ENCODE data around the gene MAPK8.
"Not testable (repeated sequence)": the region's sequence is repeated elsewhere in the genome, so short reads cannot be mapped to it uniquely, and the experiment has no call there.

Gene MAPK8

GRCh38 chr10:48418189-48418788 lies 111.8 kb downstream of the MAPK8 start:
- Histone ChIP-seq H2AFZ (peak overlapping the region; percentile 54), H3K4me1 (peaks cover 13% of the 10 kb centered on the region), H3K9ac (no peak overlapping the region), H3K27me3 (ENCODE audit: control insufficient read depth, insufficient read depth, low read length) (no peaks in the 10 kb centered on the region), H3K9me3 (ENCODE audit: control insufficient read depth, low read length) (no peaks in the 10 kb centered on the region), H3K27ac (peak overlapping the region; percentile 39), H3K4me2 (ENCODE audit: low read length) (no peak overlapping the region), H3K36me3 (ENCODE audit: control insufficient read depth, insufficient read depth, low read length) (no peaks in the 10 kb centered on the region), H3K4me3 (ENCODE audit: low read depth, low read length) (no peak overlapping the region), H3K79me2 (peaks cover under 1% of the 10 kb centered on the region)
- TF ChIP-seq CTCF (IDR thresholded peaks at IDR 0.05) = no peak

- H3K27me3 ChIP-seq (ENCODE audit: control insufficient read depth, insufficient read depth, low read length) = no peaks in the 10 kb centered on the region
These were observed 113.2 kb downstream of the MAPK8 start for GRCh38 chr10:48419714-48420113.

GRCh38 chr10:48421862-48422261 lies 115.4 kb downstream of the MAPK8 start:
- peaks cover 13% of the 10 kb centered on the region for H3K4me1 ChIP-seq
- H3K4me3 ChIP-seq (ENCODE audit: low read depth, low read length); H3K9me3 ChIP-seq (ENCODE audit: control insufficient read depth, low read length); H3K79me2 ChIP-seq; H2AFZ ChIP-seq; H3K27me3 ChIP-seq (ENCODE audit: control insufficient read depth, insufficient read depth, low read length); H3K36me3 ChIP-seq (ENCODE audit: control insufficient read depth, insufficient read depth, low read length); H3K27ac ChIP-seq; H3K4me2 ChIP-seq (ENCODE audit: low read length); H3K9ac ChIP-seq: not testable (repeated sequence)

More at GRCh38 chr10:48419714-48420113, 113.2 kb downstream of the MAPK8 start:
- peaks cover 13% of the 10 kb centered on the region for H3K4me1 ChIP-seq
- H3K9ac ChIP-seq = no peak overlapping the region
- no peak overlapping the region for H3K4me3 ChIP-seq (ENCODE audit: low read depth, low read length)
- H3K4me2 ChIP-seq (ENCODE audit: low read length) = no peak overlapping the region
- no peaks in the 10 kb centered on the region for H3K79me2 ChIP-seq
- no peak overlapping the region for H3K27ac ChIP-seq
- TF ChIP-seq CTCF (IDR thresholded peaks at IDR 0.05) = no peak
- no peaks in the 10 kb centered on the region for H3K9me3 ChIP-seq (ENCODE audit: control insufficient read depth, low read length)
- no peak overlapping the region for H2AFZ ChIP-seq
- H3K36me3 ChIP-seq (ENCODE audit: control insufficient read depth, insufficient read depth, low read length) = no peaks in the 10 kb centered on the region

- H3K4me2 ChIP-seq (ENCODE audit: low read length) = no peak overlapping the region
- H3K9me3 ChIP-seq (ENCODE audit: control insufficient read depth, low read length) = no peaks in the 10 kb centered on the region
- no peak overlapping the region for H3K27ac ChIP-seq
- no peak overlapping the region for H2AFZ ChIP-seq
- no peaks in the 10 kb centered on the region for H3K27me3 ChIP-seq (ENCODE audit: control insufficient read depth, insufficient read depth, low read length)
- no peak overlapping the region for H3K4me3 ChIP-seq (ENCODE audit: low read depth, low read length)
- H3K36me3 ChIP-seq (ENCODE audit: control insufficient read depth, insufficient read depth, low read length) = no peaks in the 10 kb centered on the region
- no peak overlapping the region for H3K9ac ChIP-seq
- TF ChIP-seq CTCF (IDR thresholded peaks at IDR 0.05) = no peak
- no peaks in the 10 kb centered on the region for H3K79me2 ChIP-seq
- H3K4me1 ChIP-seq = peaks cover 3% of the 10 kb centered on the region
These were observed 117.4 kb downstream of the MAPK8 start for GRCh38 chr10:48423884-48424283.

- Histone ChIP-seq H2AFZ (no peak overlapping the region), H3K27ac (no peak overlapping the region), H3K9ac (no peak overlapping the region), H3K36me3 (ENCODE audit: control insufficient read depth, insufficient read depth, low read length) (no peaks in the 10 kb centered on the region), H3K4me2 (ENCODE audit: low read length) (no peak overlapping the region), H3K4me3 (ENCODE audit: low read depth, low read length) (no peak overlapping the region), H3K27me3 (ENCODE audit: control insufficient read depth, insufficient read depth, low read length) (no peaks in the 10 kb centered on the region), H3K9me3 (ENCODE audit: control insufficient read depth, low read length) (no peaks in the 10 kb centered on the region), H3K4me1 (no peaks in the 10 kb centered on the region), H3K79me2 (no peaks in the 10 kb centered on the region)
- no peak for TF ChIP-seq CTCF (IDR thresholded peaks at IDR 0.05)
These were observed 122.4 kb downstream of the MAPK8 start for GRCh38 chr10:48428896-48429295.

Measured in parathyroid adenoma (tissue), 2 donors.